C4-2B (cell line): ENCODE measurements around the gene PLA2G6.

Experiments used
- CTCF ChIP-seq: fragments of 450-650 bp; conservative IDR thresholded peaks from 2 replicates; pipeline ENCODE4 v1.5.1; 2017; ENCODE audit warnings: mild to moderate bottlenecking
- ZFX ChIP-seq: fragments of 450-650 bp; IDR thresholded peaks from 2 replicates; pipeline ENCODE4 v1.6.1; 2017

DNA sequence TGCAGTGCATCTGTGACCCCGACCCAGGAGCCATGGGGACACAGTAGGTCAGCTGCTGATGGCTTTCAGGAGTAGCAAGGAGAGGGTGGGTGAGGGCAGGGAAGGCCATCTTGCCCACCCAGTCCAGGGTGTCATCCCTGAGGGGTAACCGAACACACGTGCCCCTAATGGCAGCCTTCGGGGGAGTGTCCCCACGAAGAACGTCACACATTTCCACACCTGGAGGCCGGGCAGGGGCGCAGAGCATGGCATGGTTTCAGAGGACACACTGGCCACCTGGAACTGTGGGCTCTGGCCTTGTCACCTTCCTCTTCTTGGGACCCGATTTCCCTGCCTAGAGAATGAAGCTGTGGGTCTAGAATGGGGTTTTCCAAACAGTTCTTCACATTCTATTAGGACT is 51.8 kb downstream of the PLA2G6 start:
- no peak for TF ChIP-seq CTCF
- TF ChIP-seq ZFX = no peak
